Vagina (tissue), 2 donors: ENCODE results near the gene RFX2.

Experiments used
- POLR2A ChIP-seq, 2 donors: fragments of 450-650 bp; IDR thresholded peaks; one replicate each; pipeline ENCODE4 v1.6.1; 2017; ENCODE audit warnings: antibody characterized with exemption in 2 of 2, mild to moderate bottlenecking in 2 of 2, moderate library complexity in 2 of 2
- TF ChIP-seq, protein P1 (sequence below), 3 experiments: fragments of 450-650 bp in 2 of 3; fragments of 200-600 bp in 1 of 3; sonication (generic) in 1 of 3; IDR thresholded peaks; one replicate each; pipeline ENCODE4 v1.5.1; 2017 to 2019; ENCODE audit warnings: antibody characterized with exemption in 3 of 3, mild to moderate bottlenecking in 2 of 3, moderate library complexity in 2 of 3

GRCh38 chr19:5992756-5993155, 117.5 kb downstream of the RFX2 start:
- TF ChIP-seq, protein P1, sequence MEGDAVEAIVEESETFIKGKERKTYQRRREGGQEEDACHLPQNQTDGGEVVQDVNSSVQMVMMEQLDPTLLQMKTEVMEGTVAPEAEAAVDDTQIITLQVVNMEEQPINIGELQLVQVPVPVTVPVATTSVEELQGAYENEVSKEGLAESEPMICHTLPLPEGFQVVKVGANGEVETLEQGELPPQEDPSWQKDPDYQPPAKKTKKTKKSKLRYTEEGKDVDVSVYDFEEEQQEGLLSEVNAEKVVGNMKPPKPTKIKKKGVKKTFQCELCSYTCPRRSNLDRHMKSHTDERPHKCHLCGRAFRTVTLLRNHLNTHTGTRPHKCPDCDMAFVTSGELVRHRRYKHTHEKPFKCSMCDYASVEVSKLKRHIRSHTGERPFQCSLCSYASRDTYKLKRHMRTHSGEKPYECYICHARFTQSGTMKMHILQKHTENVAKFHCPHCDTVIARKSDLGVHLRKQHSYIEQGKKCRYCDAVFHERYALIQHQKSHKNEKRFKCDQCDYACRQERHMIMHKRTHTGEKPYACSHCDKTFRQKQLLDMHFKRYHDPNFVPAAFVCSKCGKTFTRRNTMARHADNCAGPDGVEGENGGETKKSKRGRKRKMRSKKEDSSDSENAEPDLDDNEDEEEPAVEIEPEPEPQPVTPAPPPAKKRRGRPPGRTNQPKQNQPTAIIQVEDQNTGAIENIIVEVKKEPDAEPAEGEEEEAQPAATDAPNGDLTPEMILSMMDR (IDR thresholded peaks at IDR 0.05): no peak
- TF ChIP-seq POLR2A (IDR thresholded peaks at IDR 0.05): no peak
